Measurements from ENCODE around the gene SRP9. TPM values are rescaled to one million over a fixed set of nuclear protein-coding genes. Genes with fewer than 3 reads are reported as not detected.
A peak's percentile ranks its signal among the peaks of the same experiment; 100 is the strongest.

SRP9 gene
- total and polyA plus RNA-seq, 10 of the 15 experiments (the other 5 are each of a cell fraction or from before 2014, with no cell fraction given), result 248 to 1,200 (median 514) TPM

DNA sequence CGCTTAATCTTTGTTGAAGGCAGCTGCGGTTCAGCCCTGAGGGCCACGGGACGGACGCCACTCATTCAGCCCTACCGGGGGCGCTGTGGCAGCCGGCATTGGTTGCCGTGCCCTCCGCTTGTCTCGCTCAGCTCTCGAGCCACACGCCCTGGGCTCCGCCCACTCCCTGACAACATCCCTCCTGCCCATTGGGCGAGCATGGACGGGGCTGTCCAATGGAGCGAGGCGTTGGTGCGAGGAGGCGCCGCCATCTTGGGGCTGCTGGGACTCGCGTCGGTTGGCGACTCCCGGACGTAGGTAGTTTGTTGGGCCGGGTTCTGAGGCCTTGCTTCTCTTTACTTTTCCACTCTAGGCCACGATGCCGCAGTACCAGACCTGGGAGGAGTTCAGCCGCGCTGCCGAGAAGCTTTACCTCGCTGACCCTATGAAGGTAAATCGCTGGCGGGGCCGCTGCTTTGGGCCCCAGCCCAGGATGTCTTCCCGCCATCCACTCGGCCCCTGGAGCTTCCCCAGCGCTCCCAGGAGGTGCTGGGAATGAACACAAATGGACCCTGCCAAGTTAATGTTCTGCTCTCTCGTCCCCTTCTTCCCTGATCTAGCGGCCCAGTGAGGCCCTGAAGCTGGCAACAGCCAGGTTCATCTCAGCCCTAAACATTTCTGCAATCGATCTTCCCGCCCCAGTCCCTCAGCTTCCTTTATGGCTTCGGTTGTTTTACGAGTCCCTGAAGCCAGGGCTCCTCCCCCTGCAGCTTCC lies at the start of gene SRP9 (continued):
- peak; percentile 68 to 86; a peak in 3 of 4 replicates for TF ChIP-seq BHLHE40 (IDR thresholded peaks at IDR 0.05; ENCODE audit: borderline replicate concordance in 1 of 2, low read depth in 2 of 2, low read length in 1 of 2)
- TF ChIP-seq STAT3 (IDR thresholded peaks at IDR 0.05; ENCODE audit: low read depth, low read length), result no peak
- no peak for TF ChIP-seq E2F8 (IDR thresholded peaks at IDR 0.05; ENCODE audit: low read depth, partially characterized antibody)
- 0 out of 2 replicates have a peak, but pooled peaks have one; percentile 53 for TF ChIP-seq SIN3A (IDR thresholded peaks at IDR 0.05; ENCODE audit: low read depth, low read length)
- TF ChIP-seq, protein P1, sequence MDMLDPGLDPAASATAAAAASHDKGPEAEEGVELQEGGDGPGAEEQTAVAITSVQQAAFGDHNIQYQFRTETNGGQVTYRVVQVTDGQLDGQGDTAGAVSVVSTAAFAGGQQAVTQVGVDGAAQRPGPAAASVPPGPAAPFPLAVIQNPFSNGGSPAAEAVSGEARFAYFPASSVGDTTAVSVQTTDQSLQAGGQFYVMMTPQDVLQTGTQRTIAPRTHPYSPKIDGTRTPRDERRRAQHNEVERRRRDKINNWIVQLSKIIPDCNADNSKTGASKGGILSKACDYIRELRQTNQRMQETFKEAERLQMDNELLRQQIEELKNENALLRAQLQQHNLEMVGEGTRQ (IDR thresholded peaks at IDR 0.05; ENCODE audit: borderline replicate concordance, low read depth, low read length), result no peak; the same call in 1 of the 2 replicates
- peak; percentile 77; the same call in 1 of the 2 replicates for TF ChIP-seq EED (IDR thresholded peaks at IDR 0.05; ENCODE audit: low read depth)
- peak; percentile 19 for TF ChIP-seq USF1 (IDR thresholded peaks at IDR 0.05; ENCODE audit: borderline replicate concordance, extremely low read length, insufficient read depth, low read depth, low read length)
- TF ChIP-seq, protein P2, sequence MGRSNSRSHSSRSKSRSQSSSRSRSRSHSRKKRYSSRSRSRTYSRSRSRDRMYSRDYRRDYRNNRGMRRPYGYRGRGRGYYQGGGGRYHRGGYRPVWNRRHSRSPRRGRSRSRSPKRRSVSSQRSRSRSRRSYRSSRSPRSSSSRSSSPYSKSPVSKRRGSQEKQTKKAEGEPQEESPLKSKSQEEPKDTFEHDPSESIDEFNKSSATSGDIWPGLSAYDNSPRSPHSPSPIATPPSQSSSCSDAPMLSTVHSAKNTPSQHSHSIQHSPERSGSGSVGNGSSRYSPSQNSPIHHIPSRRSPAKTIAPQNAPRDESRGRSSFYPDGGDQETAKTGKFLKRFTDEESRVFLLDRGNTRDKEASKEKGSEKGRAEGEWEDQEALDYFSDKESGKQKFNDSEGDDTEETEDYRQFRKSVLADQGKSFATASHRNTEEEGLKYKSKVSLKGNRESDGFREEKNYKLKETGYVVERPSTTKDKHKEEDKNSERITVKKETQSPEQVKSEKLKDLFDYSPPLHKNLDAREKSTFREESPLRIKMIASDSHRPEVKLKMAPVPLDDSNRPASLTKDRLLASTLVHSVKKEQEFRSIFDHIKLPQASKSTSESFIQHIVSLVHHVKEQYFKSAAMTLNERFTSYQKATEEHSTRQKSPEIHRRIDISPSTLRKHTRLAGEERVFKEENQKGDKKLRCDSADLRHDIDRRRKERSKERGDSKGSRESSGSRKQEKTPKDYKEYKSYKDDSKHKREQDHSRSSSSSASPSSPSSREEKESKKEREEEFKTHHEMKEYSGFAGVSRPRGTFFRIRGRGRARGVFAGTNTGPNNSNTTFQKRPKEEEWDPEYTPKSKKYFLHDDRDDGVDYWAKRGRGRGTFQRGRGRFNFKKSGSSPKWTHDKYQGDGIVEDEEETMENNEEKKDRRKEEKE (IDR thresholded peaks at IDR 0.05), result no peak
- TF ChIP-seq, protein P3, sequence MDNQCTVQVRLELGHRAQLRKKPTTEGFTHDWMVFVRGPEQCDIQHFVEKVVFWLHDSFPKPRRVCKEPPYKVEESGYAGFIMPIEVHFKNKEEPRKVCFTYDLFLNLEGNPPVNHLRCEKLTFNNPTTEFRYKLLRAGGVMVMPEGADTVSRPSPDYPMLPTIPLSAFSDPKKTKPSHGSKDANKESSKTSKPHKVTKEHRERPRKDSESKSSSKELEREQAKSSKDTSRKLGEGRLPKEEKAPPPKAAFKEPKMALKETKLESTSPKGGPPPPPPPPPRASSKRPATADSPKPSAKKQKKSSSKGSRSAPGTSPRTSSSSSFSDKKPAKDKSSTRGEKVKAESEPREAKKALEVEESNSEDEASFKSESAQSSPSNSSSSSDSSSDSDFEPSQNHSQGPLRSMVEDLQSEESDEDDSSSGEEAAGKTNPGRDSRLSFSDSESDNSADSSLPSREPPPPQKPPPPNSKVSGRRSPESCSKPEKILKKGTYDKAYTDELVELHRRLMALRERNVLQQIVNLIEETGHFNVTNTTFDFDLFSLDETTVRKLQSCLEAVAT (IDR thresholded peaks at IDR 0.05), result peak; percentile 23; the same call in 1 of the 2 replicates
- TF ChIP-seq TCF7 (IDR thresholded peaks at IDR 0.05; ENCODE audit: borderline replicate concordance), result no peak
- TF ChIP-seq MTA3 (IDR thresholded peaks at IDR 0.05; ENCODE audit: borderline replicate concordance, low read length), result no peak
- TF ChIP-seq, protein P4, sequence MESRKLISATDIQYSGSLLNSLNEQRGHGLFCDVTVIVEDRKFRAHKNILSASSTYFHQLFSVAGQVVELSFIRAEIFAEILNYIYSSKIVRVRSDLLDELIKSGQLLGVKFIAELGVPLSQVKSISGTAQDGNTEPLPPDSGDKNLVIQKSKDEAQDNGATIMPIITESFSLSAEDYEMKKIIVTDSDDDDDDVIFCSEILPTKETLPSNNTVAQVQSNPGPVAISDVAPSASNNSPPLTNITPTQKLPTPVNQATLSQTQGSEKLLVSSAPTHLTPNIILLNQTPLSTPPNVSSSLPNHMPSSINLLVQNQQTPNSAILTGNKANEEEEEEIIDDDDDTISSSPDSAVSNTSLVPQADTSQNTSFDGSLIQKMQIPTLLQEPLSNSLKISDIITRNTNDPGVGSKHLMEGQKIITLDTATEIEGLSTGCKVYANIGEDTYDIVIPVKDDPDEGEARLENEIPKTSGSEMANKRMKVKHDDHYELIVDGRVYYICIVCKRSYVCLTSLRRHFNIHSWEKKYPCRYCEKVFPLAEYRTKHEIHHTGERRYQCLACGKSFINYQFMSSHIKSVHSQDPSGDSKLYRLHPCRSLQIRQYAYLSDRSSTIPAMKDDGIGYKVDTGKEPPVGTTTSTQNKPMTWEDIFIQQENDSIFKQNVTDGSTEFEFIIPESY (IDR thresholded peaks at IDR 0.05), result no peak
